Measurements from ENCODE around the gene PTPN14. TPM values are rescaled to one million over a fixed set of nuclear protein-coding genes. Genes with fewer than 3 reads are reported as not detected.

PTPN14 gene
- total RNA-seq, 1 experiment from 2014 or later, result 76.4 TPM

- Histone ChIP-seq H3K18ac (ENCODE audit: insufficient read length, low read depth, low read length) (no peak overlapping the region), H3K79me2 (ENCODE audit: insufficient read depth, low read length) (no peaks in the 10 kb centered on the region), H2AFZ (ENCODE audit: low read length) (no peak overlapping the region), H4K8ac (replicated peaks; ENCODE audit: insufficient read length, low read depth, low read length) (no peak overlapping the region), H3K27ac (ENCODE audit: insufficient read length, low read depth, low read length) (no peak overlapping the region), H3K23ac (ENCODE audit: insufficient read length, low read depth, low read length) (no peak overlapping the region), H3K4me2 (ENCODE audit: insufficient read depth, insufficient read length, low read length) (no peak overlapping the region), H2AK5ac (ENCODE audit: insufficient read length, low read length) (no peak overlapping the region), H2BK120ac (ENCODE audit: low read depth, low read length, poor library complexity, severe bottlenecking) (no peak overlapping the region), H4K20me1 (ENCODE audit: control insufficient read depth, insufficient read depth, insufficient read length) (no peaks in the 10 kb centered on the region), H3K23me2 (ENCODE audit: insufficient read length, low read depth, low read length, poor library complexity, severe bottlenecking) (no peaks in the 10 kb centered on the region), H4K91ac (ENCODE audit: insufficient read length, low read depth, low read length) (no peak overlapping the region), H3K9me3 (ENCODE audit: control insufficient read depth, low read depth, low read length) (no peaks in the 10 kb centered on the region), H2BK20ac (ENCODE audit: low read depth, low read length, poor library complexity, severe bottlenecking) (no peak overlapping the region), H3K79me1 (ENCODE audit: insufficient read depth, low read depth, low read length, poor library complexity, severe bottlenecking) (no peaks in the 10 kb centered on the region), H3K14ac (ENCODE audit: insufficient read depth, low read length) (no peak overlapping the region), H3K56ac (ENCODE audit: insufficient read length, low read depth, low read length) (no peak overlapping the region), H2BK12ac (ENCODE audit: insufficient read length, low read depth, low read length) (no peak overlapping the region), H3K27me3 (ENCODE audit: insufficient read depth, low read length) (no peaks in the 10 kb centered on the region), H3T11ph (ENCODE audit: low read length) (no peak overlapping the region), H3K4ac (ENCODE audit: low read depth, low read length) (no peak overlapping the region), H2BK5ac (ENCODE audit: insufficient read length, low read length) (no peak overlapping the region), H3K9ac (ENCODE audit: extremely low read depth, insufficient read length, low read length) (no peak overlapping the region), H3K4me1 (ENCODE audit: insufficient read depth, low read length) (no peaks in the 10 kb centered on the region), H2BK15ac (ENCODE audit: low read depth, low read length) (no peak overlapping the region), H4K5ac (ENCODE audit: insufficient read length, low read depth, low read length) (no peak overlapping the region)
- TF ChIP-seq, protein P1, sequence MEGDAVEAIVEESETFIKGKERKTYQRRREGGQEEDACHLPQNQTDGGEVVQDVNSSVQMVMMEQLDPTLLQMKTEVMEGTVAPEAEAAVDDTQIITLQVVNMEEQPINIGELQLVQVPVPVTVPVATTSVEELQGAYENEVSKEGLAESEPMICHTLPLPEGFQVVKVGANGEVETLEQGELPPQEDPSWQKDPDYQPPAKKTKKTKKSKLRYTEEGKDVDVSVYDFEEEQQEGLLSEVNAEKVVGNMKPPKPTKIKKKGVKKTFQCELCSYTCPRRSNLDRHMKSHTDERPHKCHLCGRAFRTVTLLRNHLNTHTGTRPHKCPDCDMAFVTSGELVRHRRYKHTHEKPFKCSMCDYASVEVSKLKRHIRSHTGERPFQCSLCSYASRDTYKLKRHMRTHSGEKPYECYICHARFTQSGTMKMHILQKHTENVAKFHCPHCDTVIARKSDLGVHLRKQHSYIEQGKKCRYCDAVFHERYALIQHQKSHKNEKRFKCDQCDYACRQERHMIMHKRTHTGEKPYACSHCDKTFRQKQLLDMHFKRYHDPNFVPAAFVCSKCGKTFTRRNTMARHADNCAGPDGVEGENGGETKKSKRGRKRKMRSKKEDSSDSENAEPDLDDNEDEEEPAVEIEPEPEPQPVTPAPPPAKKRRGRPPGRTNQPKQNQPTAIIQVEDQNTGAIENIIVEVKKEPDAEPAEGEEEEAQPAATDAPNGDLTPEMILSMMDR (conservative IDR thresholded peaks at IDR 0.05), result no peak
- no peaks in the 10 kb centered on the region for H3K9me3 Mint-ChIP-seq
- no peak overlapping the region for H3K4me3 Mint-ChIP-seq
- no peaks in the 10 kb centered on the region for H3K27me3 Mint-ChIP-seq (ENCODE audit: low read depth)
- no CpG with 5 or more reads among the region's 4 CpGs for WGBS (ENCODE audit: extremely low coverage, insufficient read length, low lambda C conversion rate)
- no peak for DNase-seq
- H3K27ac Mint-ChIP-seq, result no peak overlapping the region
- no peaks in the 10 kb centered on the region for H3K4me1 Mint-ChIP-seq
- peaks cover 2 to 78% (median 49%) of the 10 kb centered on the region in 3 experiments; a peak in 6 of 7 replicates for H3K36me3 Mint-ChIP-seq (ENCODE audit: insufficient read depth in 1 of 3, low read depth in 3 of 3)
Observed at GRCh38 chr1:214364786-214365295, 186.6 kb downstream of the PTPN14 start.
